HEK293 (cell line): ENCODE measurements around the gene VAV3.

Experiments used
- CTCF ChIP-seq: fragments of 450-650 bp; formaldehyde crosslinking; IDR thresholded peaks from 2 replicates; pipeline ENCODE4 v1.5.1; 2016; ENCODE audit warnings: missing biosample characterization, missing genetic modification characterization
- REST ChIP-seq: fragments of 450-650 bp; formaldehyde crosslinking; IDR thresholded peaks from 2 replicates; pipeline ENCODE4 v1.5.1; 2016; ENCODE audit warnings: missing biosample characterization, missing genetic modification characterization
- YY1 ChIP-seq: fragments of 450-650 bp; formaldehyde crosslinking; IDR thresholded peaks from 2 replicates; pipeline ENCODE4 v1.5.1; 2018; ENCODE audit warnings: missing biosample characterization, missing genetic modification characterization
- ZBTB48 ChIP-seq: fragments of 450-650 bp; formaldehyde crosslinking; IDR thresholded peaks from 2 replicates; pipeline ENCODE4 v1.5.1; 2016; ENCODE audit warnings: missing biosample characterization, missing genetic modification characterization
- ZBTB49 ChIP-seq: fragments of 450-650 bp; formaldehyde crosslinking; IDR thresholded peaks from 2 replicates; pipeline ENCODE4 v1.5.1; 2016; ENCODE audit warnings: missing biosample characterization, missing genetic modification characterization, low read depth
- ZNF24 ChIP-seq: fragments of 450-650 bp; formaldehyde crosslinking; IDR thresholded peaks from 2 replicates; pipeline ENCODE4 v1.5.1; 2016; ENCODE audit warnings: missing biosample characterization, missing genetic modification characterization
- ZNF510 ChIP-seq: fragments of 450-650 bp; formaldehyde crosslinking; IDR thresholded peaks from 2 replicates; pipeline ENCODE4 v1.5.1; 2018; ENCODE audit warnings: mild to moderate bottlenecking, missing genetic modification characterization, missing biosample characterization; ENCODE audit not compliant: insufficient replicate concordance

GRCh38 chr1:107843989-107844388 is 121.0 kb downstream of the VAV3 start:
- no peak for TF ChIP-seq CTCF (tag by site-specific recombination)
- no peak for TF ChIP-seq YY1 (tag by site-specific recombination)
- no peak for TF ChIP-seq ZNF24 (tag by site-specific recombination)
- TF ChIP-seq ZBTB48, result no peak
- no peak for TF ChIP-seq REST (tag by site-specific recombination)
- TF ChIP-seq ZNF510 (tag by site-specific recombination), result no peak
- TF ChIP-seq ZBTB49 (tag by site-specific recombination), result no peak
